ENCODE measurements around the gene SYT15B. TPM values are rescaled to one million over a fixed set of nuclear protein-coding genes. Genes with fewer than 3 reads are reported as not detected.
"Not testable (repeated sequence)": the region's sequence is repeated elsewhere in the genome, so short reads cannot be mapped to it uniquely, and the experiment has no call there.

The SYT15B gene
- polyA plus RNA-seq, 3 donors: not detected

GRCh38 chr10:47750360-47750759, 13.0 kb downstream of the SYT15B start:
- H3K27ac Mint-ChIP-seq; H3K4me1 Mint-ChIP-seq; intact Hi-C loops (cut with micrococcal nuclease): not testable (repeated sequence)

GRCh38 chr10:47746780-47747376, 16.5 kb downstream of the SYT15B start:
- H3K4me2 ChIP-seq (replicated peaks; ENCODE audit: extremely low read depth, low read length, poor library complexity, severe bottlenecking); H3K9ac ChIP-seq (ENCODE audit: insufficient read depth, low read length, poor library complexity, severe bottlenecking); H3K36me3 ChIP-seq (replicated peaks in 1 of 2; ENCODE audit: control insufficient read depth in 1 of 2, insufficient read depth in 2 of 2, low read length in 2 of 2); H3K4me3 ChIP-seq (replicated peaks in 1 of 3; ENCODE audit: low read depth in 2 of 3, low read length in 3 of 3); DNase-seq; H3K36me3 Mint-ChIP-seq; H2AFZ ChIP-seq (ENCODE audit: insufficient read depth, low read depth, low read length, poor library complexity, severe bottlenecking); H3K27ac ChIP-seq (ENCODE audit: low read depth in 1 of 2, low read length in 2 of 2); H3K27me3 Mint-ChIP-seq (ENCODE audit: low read depth in 3 of 3); intact Hi-C loops (cut with micrococcal nuclease); H4K20me1 ChIP-seq (ENCODE audit: insufficient read depth, low read length); H3K27me3 ChIP-seq (ENCODE audit: control insufficient read depth in 2 of 2, insufficient read depth in 2 of 2, low read length in 2 of 2); H3K4me1 Mint-ChIP-seq; H3K79me2 ChIP-seq (ENCODE audit: insufficient read depth, low read length); H3K9me3 ChIP-seq (replicated peaks in 1 of 2; ENCODE audit: control insufficient read depth in 1 of 2, insufficient read depth in 1 of 2, low read length in 2 of 2); H3K4me3 Mint-ChIP-seq; H3K9me3 Mint-ChIP-seq; H3K4me1 ChIP-seq (ENCODE audit: control insufficient read depth in 1 of 2, insufficient read depth in 2 of 2, low read length in 2 of 2): not testable (repeated sequence)
- no CpG with 5 or more reads among the region's 4 CpGs for WGBS (ENCODE audit: insufficient coverage)
- peak overlapping the region in 1 of 7 donors; percentile 65 for H3K27ac Mint-ChIP-seq

More at GRCh38 chr10:47750360-47750759, 13.0 kb downstream of the SYT15B start:
- not testable (repeated sequence) for H3K36me3 ChIP-seq (replicated peaks in 1 of 2; ENCODE audit: control insufficient read depth in 1 of 2, insufficient read depth in 2 of 2, low read length in 2 of 2); H4K20me1 ChIP-seq (ENCODE audit: insufficient read depth, low read length); H3K4me3 ChIP-seq (replicated peaks in 1 of 3; ENCODE audit: low read depth in 2 of 3, low read length in 3 of 3); H3K9me3 ChIP-seq (replicated peaks in 1 of 2; ENCODE audit: control insufficient read depth in 1 of 2, insufficient read depth in 1 of 2, low read length in 2 of 2); H3K4me3 Mint-ChIP-seq; H2AFZ ChIP-seq (ENCODE audit: insufficient read depth, low read depth, low read length, poor library complexity, severe bottlenecking); H3K27ac ChIP-seq (ENCODE audit: low read depth in 1 of 2, low read length in 2 of 2); H3K27me3 Mint-ChIP-seq (ENCODE audit: low read depth in 3 of 3); DNase-seq; H3K4me1 ChIP-seq (ENCODE audit: control insufficient read depth in 1 of 2, insufficient read depth in 2 of 2, low read length in 2 of 2); H3K36me3 Mint-ChIP-seq; H3K79me2 ChIP-seq (ENCODE audit: insufficient read depth, low read length); H3K27me3 ChIP-seq (ENCODE audit: control insufficient read depth in 2 of 2, insufficient read depth in 2 of 2, low read length in 2 of 2); H3K9me3 Mint-ChIP-seq; H3K4me2 ChIP-seq (replicated peaks; ENCODE audit: extremely low read depth, low read length, poor library complexity, severe bottlenecking); H3K9ac ChIP-seq (ENCODE audit: insufficient read depth, low read length, poor library complexity, severe bottlenecking)
- WGBS (ENCODE audit: insufficient coverage): no CpG with 5 or more reads among the region's 8 CpGs

- H3K27ac Mint-ChIP-seq; H3K79me2 ChIP-seq (ENCODE audit: insufficient read depth, low read length); H3K4me3 ChIP-seq (replicated peaks in 1 of 3; ENCODE audit: low read depth in 2 of 3, low read length in 3 of 3); H3K9me3 Mint-ChIP-seq; H3K27ac ChIP-seq (ENCODE audit: low read depth in 1 of 2, low read length in 2 of 2); H3K4me2 ChIP-seq (replicated peaks; ENCODE audit: extremely low read depth, low read length, poor library complexity, severe bottlenecking); H4K20me1 ChIP-seq (ENCODE audit: insufficient read depth, low read length); intact Hi-C loops (cut with micrococcal nuclease); H3K4me3 Mint-ChIP-seq; H3K36me3 Mint-ChIP-seq; H3K27me3 ChIP-seq (ENCODE audit: control insufficient read depth in 2 of 2, insufficient read depth in 2 of 2, low read length in 2 of 2); H3K4me1 ChIP-seq (ENCODE audit: control insufficient read depth in 1 of 2, insufficient read depth in 2 of 2, low read length in 2 of 2); H3K9ac ChIP-seq (ENCODE audit: insufficient read depth, low read length, poor library complexity, severe bottlenecking); H3K4me1 Mint-ChIP-seq; H2AFZ ChIP-seq (ENCODE audit: insufficient read depth, low read depth, low read length, poor library complexity, severe bottlenecking); DNase-seq; H3K36me3 ChIP-seq (replicated peaks in 1 of 2; ENCODE audit: control insufficient read depth in 1 of 2, insufficient read depth in 2 of 2, low read length in 2 of 2); H3K27me3 Mint-ChIP-seq (ENCODE audit: low read depth in 3 of 3); H3K9me3 ChIP-seq (replicated peaks in 1 of 2; ENCODE audit: control insufficient read depth in 1 of 2, insufficient read depth in 1 of 2, low read length in 2 of 2): not testable (repeated sequence)
- no CpG with 5 or more reads among the region's 4 CpGs for WGBS (ENCODE audit: insufficient coverage)
These were observed 18.5 kb downstream of the SYT15B start for GRCh38 chr10:47744881-47745280.

GRCh38 chr10:47743611-47744550, 19.5 kb downstream of the SYT15B start:
- H3K4me2 ChIP-seq (replicated peaks; ENCODE audit: extremely low read depth, low read length, poor library complexity, severe bottlenecking): not testable (repeated sequence)

More at GRCh38 chr10:47743611-47744550, 19.5 kb downstream of the SYT15B start:
- H3K36me3 ChIP-seq (replicated peaks in 1 of 2; ENCODE audit: control insufficient read depth in 1 of 2, insufficient read depth in 2 of 2, low read length in 2 of 2); H3K4me1 Mint-ChIP-seq; H3K27me3 ChIP-seq (ENCODE audit: control insufficient read depth in 2 of 2, insufficient read depth in 2 of 2, low read length in 2 of 2); H3K27me3 Mint-ChIP-seq (ENCODE audit: low read depth in 3 of 3); intact Hi-C loops (cut with micrococcal nuclease); H3K9me3 Mint-ChIP-seq; H3K9me3 ChIP-seq (replicated peaks in 1 of 2; ENCODE audit: control insufficient read depth in 1 of 2, insufficient read depth in 1 of 2, low read length in 2 of 2); H3K36me3 Mint-ChIP-seq; H4K20me1 ChIP-seq (ENCODE audit: insufficient read depth, low read length); H3K4me1 ChIP-seq (ENCODE audit: control insufficient read depth in 1 of 2, insufficient read depth in 2 of 2, low read length in 2 of 2); H3K27ac ChIP-seq (ENCODE audit: low read depth in 1 of 2, low read length in 2 of 2); H3K79me2 ChIP-seq (ENCODE audit: insufficient read depth, low read length): not testable (repeated sequence)
- Histone ChIP-seq H2AFZ (ENCODE audit: insufficient read depth, low read depth, low read length, poor library complexity, severe bottlenecking) (peak overlapping the region; percentile 53), H3K9ac (ENCODE audit: insufficient read depth, low read length, poor library complexity, severe bottlenecking) (peak overlapping the region; percentile 21), H3K4me3 (replicated peaks in 1 of 3; ENCODE audit: low read depth in 2 of 3, low read length in 3 of 3) (peak overlapping the region; percentile 31 to 67 (median 51))
- H3K27ac Mint-ChIP-seq: peak overlapping the region in 1 of 7 donors; percentile 52
- DNase-seq: peak in 1 of 3 donors; percentile 3
- no CpG with 5 or more reads among the region's 48 CpGs for WGBS (ENCODE audit: insufficient coverage)
- H3K4me3 Mint-ChIP-seq: peak overlapping the region; percentile 57 to 67
